Testis (tissue), 2 donors: ENCODE measurements around the gene RRAD.
"Not testable (repeated sequence)": the region's sequence is repeated elsewhere in the genome, so short reads cannot be mapped to it uniquely, and the experiment has no call there.

Source experiments
- CTCF ChIP-seq, 3 experiments: fragments of 450-650 bp in 2 of 3; fragments of 200-600 bp in 1 of 3; sonication (generic) in 1 of 3; IDR thresholded peaks; one replicate each; pipeline ENCODE4 v1.5.1; 2016 to 2019; ENCODE audit warnings: antibody characterized with exemption in 3 of 3, mild to moderate bottlenecking in 2 of 3, moderate library complexity in 1 of 3
- POLR2A ChIP-seq: fragments of 450-650 bp; IDR thresholded peaks from one replicate; pipeline ENCODE4 v1.6.1; 2017; ENCODE audit warnings: antibody characterized with exemption, mild to moderate bottlenecking, moderate library complexity

- TF ChIP-seq CTCF (IDR thresholded peaks at IDR 0.05); POLR2A: not testable (repeated sequence)
Measured at GRCh38 chr16:66944971-66945370, 19.6 kb upstream of the RRAD start.
